ENCODE measurements around the gene ATAD1. TPM values are rescaled to one million over a fixed set of nuclear protein-coding genes. Genes with fewer than 3 reads are reported as not detected.

ATAD1 gene
- total and polyA plus RNA-seq, 2 of the 8 experiments (the other 6 are each of a cell fraction or from before 2014, with no cell fraction given): 8.9 to 35.3 TPM

DNA sequence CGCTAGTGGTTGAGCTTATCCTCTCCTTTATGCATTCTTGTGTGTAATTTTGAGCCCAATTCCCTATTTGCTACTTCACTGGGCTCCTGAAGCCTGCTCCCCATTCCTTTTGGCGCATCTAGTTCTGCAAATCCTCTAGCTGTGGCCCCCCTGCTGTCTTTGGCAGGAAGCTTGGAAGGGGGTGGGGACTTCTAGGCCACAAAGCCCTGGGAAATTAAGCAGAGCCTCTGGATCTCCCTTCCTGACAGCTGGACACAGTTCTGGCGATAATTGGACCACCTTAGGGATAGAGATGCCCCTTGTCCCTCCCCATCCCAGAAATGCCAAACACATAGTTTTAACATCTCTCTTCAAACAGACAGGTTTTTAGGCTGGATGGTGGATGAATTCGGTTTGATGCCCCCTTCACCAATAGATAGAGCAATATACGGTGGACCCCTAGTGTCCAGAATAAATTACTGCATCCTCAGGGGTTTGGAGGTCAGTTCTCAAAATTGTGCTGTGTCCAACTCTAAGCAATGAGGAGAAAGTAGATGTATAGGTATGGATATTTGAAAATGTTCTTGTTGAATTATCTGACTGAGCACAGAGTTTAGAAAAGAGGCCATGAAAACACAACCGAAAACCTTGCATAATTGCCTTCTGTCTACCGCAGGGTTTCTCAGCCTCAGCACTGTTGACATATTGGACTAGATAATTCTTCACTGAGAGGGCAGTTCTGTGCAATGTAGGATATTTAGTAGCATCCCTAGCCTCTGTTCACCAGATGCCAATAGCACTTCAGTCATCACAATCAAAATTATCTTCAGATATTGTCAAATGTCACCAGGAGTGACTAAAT, 82.8 kb downstream of the ATAD1 start:
- H4K20me1 ChIP-seq (replicated peaks in 1 of 2; ENCODE audit: control insufficient read depth in 1 of 2, insufficient read depth in 2 of 2, low read length in 2 of 2): no peaks in the 10 kb centered on the region
- H2BK120ac ChIP-seq (replicated peaks; ENCODE audit: low read depth, low read length): no peak overlapping the region
- H2BK5ac ChIP-seq (ENCODE audit: low read depth, low read length): peak overlapping the region; percentile 6; the same call in 1 of the 2 replicates
- H3K4me3 ChIP-seq (ENCODE audit: extremely low read depth in 1 of 4, insufficient read depth in 2 of 4, low read depth in 3 of 4, low read length in 4 of 4): peak overlapping the region in 3 of 4 experiments; percentile 9 to 49 (median 20); a peak in 5 of 8 replicates
- H2BK12ac ChIP-seq (ENCODE audit: low read depth, low read length): no peak overlapping the region
- H3K23ac ChIP-seq (ENCODE audit: insufficient read length): no peak overlapping the region
- no peak overlapping the region for H3K56ac ChIP-seq (replicated peaks; ENCODE audit: insufficient read length, low read depth, low read length)
- H3K27ac ChIP-seq (ENCODE audit: low read depth, low read length): 0 out of 2 replicates have a peak overlapping the region, but pooled peaks have one; percentile 37
- no peaks in the 10 kb centered on the region for H3K23me2 ChIP-seq (ENCODE audit: low read depth, low read length)
- ChIA-PET POLR2A (ENCODE audit: partially characterized antibody) (interaction anchor here (1.0 kb wide), 1 partner anchor 10 kb away, joined by 4 read pairs; no protein-coding TSS in a partner anchor), CTCF (ENCODE audit: partially characterized antibody) (interaction anchor here (0.6 to 3.2 kb wide), 34 partner anchors 9 to 565 kb away, joined by 3 to 19 read pairs (median 5); no protein-coding TSS in a partner anchor)
- no peaks in the 10 kb centered on the region for H3K27me3 ChIP-seq (replicated peaks in 1 of 4; ENCODE audit: control insufficient read depth in 3 of 4, extremely low read depth in 1 of 4, insufficient read depth in 3 of 4, low read length in 3 of 4)
- no peak overlapping the region for H3K14ac ChIP-seq (ENCODE audit: insufficient read length)
- H3K79me2 ChIP-seq (ENCODE audit: control insufficient read depth in 1 of 2, insufficient read depth in 2 of 2, low read length in 2 of 2): no peaks in the 10 kb centered on the region
- H2AK5ac ChIP-seq (ENCODE audit: low read depth, low read length): no peak overlapping the region
- H3K4me2 ChIP-seq (ENCODE audit: insufficient read depth in 1 of 2, low read depth in 2 of 2, low read length in 2 of 2): peak overlapping the region; percentile 2 to 70
- H2BK15ac ChIP-seq (ENCODE audit: low read length): no peak overlapping the region
- DNase-seq (ENCODE audit: low read depth in 1 of 2, low spot score in 2 of 2): peak; percentile 23 to 82
- peak overlapping the region; percentile 36; the same call in 1 of the 2 replicates for H2AFZ ChIP-seq (ENCODE audit: low read length)
- no peak overlapping the region for H3K9ac ChIP-seq (replicated peaks in 1 of 4; ENCODE audit: extremely low read depth in 1 of 4, low read depth in 3 of 4, low read length in 3 of 4)
- peak; percentile 89 for FAIRE-seq
- WGBS, 2 experiments (ENCODE audit: extremely low coverage in 1 of 2, insufficient coverage in 1 of 2, insufficient read length in 1 of 2, insufficient replicate concordance in 2 of 2, low coverage in 1 of 2, low lambda C conversion rate in 2 of 2, missing lambda C conversion rate in 1 of 2): 23% methylated on average over 7 of the region's 7 CpGs; no CpG with 5 or more reads in 1 of the 2 experiments
- H4K91ac ChIP-seq (replicated peaks; ENCODE audit: insufficient read length, low read length): no peak overlapping the region
- 0 out of 2 replicates have a peak overlapping the region, but pooled peaks have one; percentile 57 for H2BK20ac ChIP-seq (ENCODE audit: low read length)
- H4K5ac ChIP-seq (ENCODE audit: insufficient read length, low read depth, low read length): no peak overlapping the region
- H3K79me1 ChIP-seq (ENCODE audit: low read depth, low read length): no peaks in the 10 kb centered on the region
- H3K36me3 ChIP-seq (ENCODE audit: control insufficient read depth in 2 of 4, insufficient read depth in 4 of 4, low read length in 3 of 4): no peaks in the 10 kb centered on the region; a peak in 1 of 8 replicates
- H3K4me1 ChIP-seq (replicated peaks in 1 of 4; ENCODE audit: control insufficient read depth in 3 of 4, insufficient read depth in 4 of 4, low read length in 3 of 4): peaks cover 0 to 8% (median 2%) of the 10 kb centered on the region in 4 experiments; a peak in 3 of 7 replicates
- H3K9me3 ChIP-seq (ENCODE audit: insufficient read depth in 2 of 2, low read depth in 1 of 2, low read length in 1 of 2): no peaks in the 10 kb centered on the region
- H3K18ac ChIP-seq (ENCODE audit: extremely low read depth, low read length): peak overlapping the region; percentile 71
- H3K4ac ChIP-seq (replicated peaks; ENCODE audit: insufficient read length, low read depth, low read length): no peak overlapping the region
- H4K8ac ChIP-seq (ENCODE audit: extremely low read depth, insufficient read depth, low read length): no peak overlapping the region
- TF ChIP-seq SIRT6 (IDR thresholded peaks at IDR 0.05; ENCODE audit: low read length) (no peak), KDM5A (IDR thresholded peaks at IDR 0.05; ENCODE audit: low read length) (no peak), ASH2L (IDR thresholded peaks at IDR 0.05; ENCODE audit: low read length) (peak; percentile 83), BCL11A (IDR thresholded peaks at IDR 0.05; ENCODE audit: low read depth in 2 of 2, low read length in 2 of 2) (no peak), CTCF (IDR thresholded peaks at IDR 0.05; ENCODE audit: control extremely low read depth in 1 of 3, insufficient read depth in 1 of 3, low read depth in 1 of 3, low read length in 3 of 3) (peak in 2 of 3 experiments; percentile 48 to 74; a peak in 3 of 4 replicates), RNF2 (IDR thresholded peaks at IDR 0.05; ENCODE audit: borderline replicate concordance, low read depth, low read length, missing control alignments, poor library complexity, severe bottlenecking) (no peak), RAD21 (IDR thresholded peaks at IDR 0.05 in 1 of 2, conservative IDR thresholded peaks at IDR 0.05 in 1 of 2; ENCODE audit: low read depth in 2 of 2, low read length in 2 of 2) (peak; percentile 86 to 88)

Measured in H1 (cell line).